Calu3 (cell line): Measurements from ENCODE around the gene LMO1. TPM values are rescaled to one million over a fixed set of nuclear protein-coding genes. Genes with fewer than 3 reads are reported as not detected.

ENCODE experiments used
- BruUV-seq: library from RNA; stranded (reverse); fragments of 400-500 nt; replicated peaks from 2 replicates; lab custom pipeline; 2021; lab: Mats Ljungman, UMichigan
- CTCF ChIA-PET: fragments of 300-600 bp; sonication (Branson Sonifier 250); formaldehyde crosslinking; loops from one replicate; lab custom pipeline; 2022; ENCODE audit warnings: antibody characterized with exemption; lab: Charles Lee
- DNase-seq: peaks from one replicate; pipeline ENCODE4 v3.0.0; 2022
- H3K27ac Mint-ChIP-seq: one replicate; pipeline ENCODE4 v1.8.0; 2022; ENCODE audit warnings: mixed read lengths; ENCODE audit not compliant: unreplicated experiment
- H3K27me3 Mint-ChIP-seq: one replicate; pipeline ENCODE4 v1.8.0; 2022; ENCODE audit warnings: mixed read lengths; ENCODE audit not compliant: unreplicated experiment
- H3K36me3 Mint-ChIP-seq: one replicate; pipeline ENCODE4 v1.8.0; 2022; ENCODE audit warnings: mild to moderate bottlenecking, moderate library complexity, mixed read lengths; ENCODE audit not compliant: insufficient read depth, unreplicated experiment
- H3K4me1 Mint-ChIP-seq: one replicate; pipeline ENCODE4 v1.8.0; 2022; ENCODE audit warnings: mild to moderate bottlenecking, low read depth, mixed read lengths; ENCODE audit not compliant: unreplicated experiment
- H3K4me3 Mint-ChIP-seq: one replicate; pipeline ENCODE4 v1.8.0; 2022; ENCODE audit warnings: mild to moderate bottlenecking, low read depth, moderate library complexity, mixed read lengths; ENCODE audit not compliant: unreplicated experiment
- H3K9me3 Mint-ChIP-seq: one replicate; pipeline ENCODE4 v1.8.0; 2022; ENCODE audit warnings: low read depth, mixed read lengths; ENCODE audit not compliant: unreplicated experiment
- intact Hi-C: fragments of 100-400 bp; cut with micrococcal nuclease; formaldehyde crosslinking; loops from one replicate; pipeline ENCODE4 v1.10.0; 2022; ENCODE audit not compliant: unreplicated experiment
- total RNA-seq: library from RNA; stranded (reverse); gene quantifications from 2 replicates; pipeline ENCODE4 v1.2.3, GENCODE V29; 2022
- TF ChIP-seq, protein P1 (sequence below): fragments of 200-600 bp; IDR thresholded peaks from one replicate; pipeline ENCODE4 v1.8.0; 2022; ENCODE audit warnings: antibody characterized with exemption; ENCODE audit not compliant: unreplicated experiment

Gene LMO1
- total RNA-seq, 1 experiment from 2014 or later = not detected

DNA sequence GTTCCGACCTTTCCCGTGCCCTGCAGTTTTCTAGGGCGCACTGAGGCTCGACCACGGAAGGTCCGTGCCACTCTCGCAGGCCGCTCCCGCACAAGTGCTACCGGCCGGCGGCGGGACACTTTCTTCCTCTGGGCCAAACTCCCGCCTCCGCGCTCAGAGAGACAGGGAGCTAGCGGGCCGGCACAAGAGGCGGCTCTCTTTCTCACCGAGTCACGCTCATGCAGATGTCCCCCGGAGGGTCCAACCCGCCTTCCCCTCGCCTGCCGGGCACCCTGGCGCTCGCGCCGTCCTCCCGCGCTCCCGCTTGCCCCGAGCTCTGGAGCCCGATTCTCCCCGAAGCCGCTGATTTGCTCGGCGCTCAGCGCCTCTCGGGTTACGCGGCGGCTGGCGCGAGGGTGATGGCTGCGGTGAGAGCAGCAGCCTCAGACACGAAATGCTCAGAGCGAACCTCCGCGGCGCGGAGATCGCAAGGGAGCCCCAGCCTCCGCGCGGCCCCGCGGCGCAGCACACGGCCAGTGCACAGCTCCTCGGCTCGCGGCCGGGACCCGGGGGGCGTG lies 1.0 kb downstream of the LMO1 start:
- H3K4me3 Mint-ChIP-seq = peak overlapping the region; percentile 70
- BruUV-seq = no TSS peak
- TF ChIP-seq, protein P1, sequence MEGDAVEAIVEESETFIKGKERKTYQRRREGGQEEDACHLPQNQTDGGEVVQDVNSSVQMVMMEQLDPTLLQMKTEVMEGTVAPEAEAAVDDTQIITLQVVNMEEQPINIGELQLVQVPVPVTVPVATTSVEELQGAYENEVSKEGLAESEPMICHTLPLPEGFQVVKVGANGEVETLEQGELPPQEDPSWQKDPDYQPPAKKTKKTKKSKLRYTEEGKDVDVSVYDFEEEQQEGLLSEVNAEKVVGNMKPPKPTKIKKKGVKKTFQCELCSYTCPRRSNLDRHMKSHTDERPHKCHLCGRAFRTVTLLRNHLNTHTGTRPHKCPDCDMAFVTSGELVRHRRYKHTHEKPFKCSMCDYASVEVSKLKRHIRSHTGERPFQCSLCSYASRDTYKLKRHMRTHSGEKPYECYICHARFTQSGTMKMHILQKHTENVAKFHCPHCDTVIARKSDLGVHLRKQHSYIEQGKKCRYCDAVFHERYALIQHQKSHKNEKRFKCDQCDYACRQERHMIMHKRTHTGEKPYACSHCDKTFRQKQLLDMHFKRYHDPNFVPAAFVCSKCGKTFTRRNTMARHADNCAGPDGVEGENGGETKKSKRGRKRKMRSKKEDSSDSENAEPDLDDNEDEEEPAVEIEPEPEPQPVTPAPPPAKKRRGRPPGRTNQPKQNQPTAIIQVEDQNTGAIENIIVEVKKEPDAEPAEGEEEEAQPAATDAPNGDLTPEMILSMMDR = no peak
- DNase-seq = peak; percentile 24
- H3K4me1 Mint-ChIP-seq = peaks cover 11% of the 10 kb centered on the region
- CTCF ChIA-PET = interaction anchor here (1.0 to 1.9 kb wide), 4 partner anchors 15 to 304 kb away, joined by 3 to 9 read pairs (median 5); no protein-coding TSS in a partner anchor
- no peaks in the 10 kb centered on the region for H3K36me3 Mint-ChIP-seq
- peaks cover 98% of the 10 kb centered on the region for H3K27me3 Mint-ChIP-seq
- intact Hi-C loops = loop anchor here (5.0 kb wide), 1 partner anchor 35 kb away; no protein-coding TSS in a partner anchor
- H3K27ac Mint-ChIP-seq = no peak overlapping the region
- H3K9me3 Mint-ChIP-seq = no peaks in the 10 kb centered on the region

DNA sequence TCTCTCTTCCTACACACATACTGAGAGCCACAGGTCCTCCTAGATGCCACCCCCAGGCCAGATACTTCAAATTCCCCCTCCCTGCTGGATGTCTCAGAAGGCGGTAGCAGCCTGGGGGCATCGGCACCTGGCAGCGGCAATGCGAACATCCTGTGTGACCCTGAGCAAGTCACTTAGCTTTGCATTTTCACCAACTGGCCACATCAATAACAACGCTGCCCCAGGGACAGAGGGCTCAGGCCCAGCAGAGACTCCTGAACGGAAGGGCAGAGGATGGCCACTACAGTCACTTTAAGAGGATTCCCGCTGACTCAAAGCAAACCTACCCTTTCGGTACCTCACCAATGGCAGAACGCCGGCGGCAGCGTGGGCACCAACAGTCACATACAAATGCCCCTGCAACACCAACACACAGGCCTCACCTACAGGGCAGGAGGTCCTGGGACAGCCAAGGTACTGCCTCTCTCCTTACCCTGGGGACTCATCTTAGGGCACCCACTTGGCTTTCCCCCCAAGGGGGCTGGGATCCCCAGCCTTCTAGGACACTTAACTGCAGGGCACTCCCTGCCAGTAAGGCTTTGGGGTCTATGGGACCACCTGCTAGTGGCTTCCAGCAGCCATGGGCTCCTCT lies 1.6 kb downstream of the LMO1 start:
- CTCF ChIA-PET = no interaction called here

DNA sequence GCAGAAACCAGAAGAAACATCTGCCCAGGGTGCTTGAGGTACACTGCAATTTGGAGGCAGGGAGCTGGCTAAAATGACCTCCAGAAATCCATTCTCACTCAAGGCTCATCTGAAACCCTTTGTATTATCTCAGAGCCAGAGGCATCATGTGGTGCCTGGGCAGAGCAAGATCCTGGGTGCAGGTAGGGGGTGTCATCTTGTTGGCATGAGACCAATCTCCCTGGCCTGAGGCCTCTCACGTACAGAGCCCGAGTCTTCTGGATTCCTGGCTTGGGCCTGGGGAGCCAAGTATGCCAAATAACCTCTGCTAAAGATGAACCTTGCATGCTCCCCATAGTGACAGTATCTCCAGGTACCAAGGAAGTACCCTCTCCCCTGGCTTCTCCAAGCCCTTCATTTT lies 2.4 kb downstream of the LMO1 start:
- intact Hi-C loops = loop anchor here (5.0 kb wide), 1 partner anchor 34 kb away; no protein-coding TSS in a partner anchor
- no peak overlapping the region for H3K4me3 Mint-ChIP-seq
- TF ChIP-seq, protein P1 = no peak
- H3K27me3 Mint-ChIP-seq = peaks cover 99% of the 10 kb centered on the region
- DNase-seq = no peak
- H3K4me1 Mint-ChIP-seq = peaks cover 11% of the 10 kb centered on the region
- CTCF ChIA-PET = no interaction called here
- H3K9me3 Mint-ChIP-seq = no peaks in the 10 kb centered on the region
- H3K36me3 Mint-ChIP-seq = no peaks in the 10 kb centered on the region
- H3K27ac Mint-ChIP-seq = no peak overlapping the region
- BruUV-seq = no TSS peak

More for the DNA sequence above, 1.6 kb downstream of the LMO1 start:
- no peak for DNase-seq
- peak overlapping the region; percentile 70 for H3K4me3 Mint-ChIP-seq
- H3K9me3 Mint-ChIP-seq = no peaks in the 10 kb centered on the region
- TF ChIP-seq, protein P1 = no peak
- no peaks in the 10 kb centered on the region for H3K36me3 Mint-ChIP-seq
- H3K27ac Mint-ChIP-seq = no peak overlapping the region
- H3K27me3 Mint-ChIP-seq = peaks cover 99% of the 10 kb centered on the region
- no TSS peak for BruUV-seq
- intact Hi-C loops = loop anchor here (5.0 kb wide), 1 partner anchor 35 kb away; no protein-coding TSS in a partner anchor
- H3K4me1 Mint-ChIP-seq = peaks cover 11% of the 10 kb centered on the region

DNA sequence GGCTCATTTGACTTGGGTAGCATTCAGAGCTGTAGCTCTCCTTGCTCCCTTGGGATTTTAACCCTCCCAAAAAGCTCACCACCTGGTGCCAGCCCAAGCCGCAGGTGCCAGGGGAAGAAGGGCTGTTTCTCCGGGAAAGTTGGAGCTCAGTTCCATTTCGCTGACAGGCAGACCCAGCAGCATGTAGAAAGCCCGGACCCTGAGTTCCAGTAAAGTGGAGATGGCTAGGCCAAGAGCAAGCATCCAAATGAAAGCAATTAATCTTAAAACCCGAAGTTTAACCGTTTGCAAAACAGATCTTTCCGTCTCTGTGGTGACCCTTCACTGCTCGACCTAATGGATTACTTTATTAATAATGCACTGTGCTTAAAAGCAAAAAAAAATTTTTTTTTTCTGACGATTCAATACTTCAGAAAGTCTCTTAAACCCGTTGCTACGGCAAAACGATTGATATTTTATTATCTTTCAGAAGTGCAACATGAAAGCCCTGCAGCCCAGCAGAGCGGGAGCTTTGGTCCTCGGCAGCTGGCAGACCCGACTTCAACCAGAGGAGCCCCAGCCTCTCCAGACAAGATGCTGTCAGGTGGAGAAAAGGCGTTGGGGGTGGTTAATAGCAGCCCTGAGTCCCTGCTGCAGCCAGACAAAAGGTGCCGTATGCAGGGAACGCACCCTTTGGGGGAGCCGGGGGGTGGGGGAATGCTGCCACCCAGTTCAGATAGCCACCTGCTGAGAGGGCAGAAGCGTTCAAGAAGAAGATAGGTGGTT lies 3.3 kb downstream of the LMO1 start:
- CTCF ChIA-PET = no interaction called here
- no TSS peak for BruUV-seq
- Mint-ChIP-seq H3K36me3 (no peaks in the 10 kb centered on the region), H3K27ac (no peak overlapping the region), H3K27me3 (peaks cover 92% of the 10 kb centered on the region), H3K9me3 (no peaks in the 10 kb centered on the region), H3K4me3 (no peak overlapping the region), H3K4me1 (peaks cover 11% of the 10 kb centered on the region)
- TF ChIP-seq, protein P1 = no peak
- no peak for DNase-seq
- intact Hi-C loops = loop anchor here (5.0 kb wide), 1 partner anchor 33 kb away; no protein-coding TSS in a partner anchor
